ENCODE measurements around the gene PALB2. TPM values are rescaled to one million over a fixed set of nuclear protein-coding genes. Genes with fewer than 3 reads are reported as not detected.

PALB2 gene
- 10 to 100 TPM; 20.2 to 21.3 TPM for total RNA-seq

- peak within 1 kb of the TSS; percentile 99 for H3K4me3 Mint-ChIP-seq
- peaks cover 19% of the 10 kb centered on the region for H3K36me3 Mint-ChIP-seq
- H3K27ac Mint-ChIP-seq, result peak within 1 kb of the TSS; percentile 98
- H3K4me1 Mint-ChIP-seq, result peaks cover 20% of the 10 kb centered on the region
- peak; percentile 86 for DNase-seq
- POLR2A ChIA-PET, result interaction anchor here (1.0 to 2.3 kb wide), 6 partner anchors 22 to 126 kb away, joined by 3 to 21 read pairs (median 4); partner anchors contain the start of genes NDUFAB1 and PLK1
- ATAC-seq (ENCODE audit: low read depth), result peak; percentile 99
- no peaks in the 10 kb centered on the region for H3K9me3 Mint-ChIP-seq
- H3K27me3 Mint-ChIP-seq, result no peaks in the 10 kb centered on the region
These were observed at the start of gene PALB2, which contains the start of gene DCTN5 for GRCh38 chr16:23640931-23641765. TSS of gene PALB2 (minus strand) at chr16:23641310. CDS start at chr16:23641157, 153 bp downstream. TSS of gene DCTN5 (plus strand) at chr16:23641466. CDS start at chr16:23641543, 77 bp downstream.

- H3K4me1 Mint-ChIP-seq, result peaks cover 7% of the 10 kb centered on the region
- H3K36me3 Mint-ChIP-seq, result peaks cover 45% of the 10 kb centered on the region
- DNase-seq (no peak), ATAC-seq (ENCODE audit: low read depth) (no peak)
- POLR2A ChIA-PET, result interaction anchor here (1.2 to 3.8 kb wide), 2 partner anchors 10 to 49 kb away, joined by 3 to 21 read pairs; partner anchors contain the start of genes PALB2 and PLK1
- H3K27ac Mint-ChIP-seq, result no peak overlapping the region
- H3K9me3 Mint-ChIP-seq, result no peaks in the 10 kb centered on the region
- H3K27me3 Mint-ChIP-seq, result no peaks in the 10 kb centered on the region
- H3K4me3 Mint-ChIP-seq, result no peak overlapping the region
These were observed 48.5 kb upstream of the PALB2 start for GRCh38 chr16:23689442-23690187.

- H3K36me3 Mint-ChIP-seq, result peaks cover 51% of the 10 kb centered on the region
- POLR2A ChIA-PET, result interaction anchor here (0.6 to 1.7 kb wide), 3 partner anchors 8 to 46 kb away, joined by 3 to 4 read pairs (median 4); partner anchors contain the start of genes DCTN5, PALB2 and PLK1
- H3K27ac Mint-ChIP-seq, result no peak overlapping the region
These were observed 46.1 kb upstream of the PALB2 start for GRCh38 chr16:23687034-23687808.

GRCh38 chr16:23683487-23683886, 42.4 kb upstream of the PALB2 start:
- H3K36me3 Mint-ChIP-seq, result peaks cover 48% of the 10 kb centered on the region
- H3K27me3 Mint-ChIP-seq, result no peaks in the 10 kb centered on the region
- POLR2A ChIA-PET, result interaction anchor here (0.7 to 1.4 kb wide), 3 partner anchors 10 to 13 kb away, joined by 3 read pairs; no protein-coding TSS in a partner anchor
- peaks cover 29% of the 10 kb centered on the region for H3K4me1 Mint-ChIP-seq
- no peak for DNase-seq
- H3K4me3 Mint-ChIP-seq, result no peak overlapping the region
- H3K9me3 Mint-ChIP-seq, result no peaks in the 10 kb centered on the region
- no peak for ATAC-seq (ENCODE audit: low read depth)
- peak overlapping the region; percentile 14 for H3K27ac Mint-ChIP-seq

More at GRCh38 chr16:23687034-23687808, 46.1 kb upstream of the PALB2 start:
- no peak overlapping the region for H3K4me3 Mint-ChIP-seq
- no peaks in the 10 kb centered on the region for H3K27me3 Mint-ChIP-seq
- peaks cover 8% of the 10 kb centered on the region for H3K4me1 Mint-ChIP-seq
- no peak for DNase-seq
- no peak for ATAC-seq (ENCODE audit: low read depth)
- H3K9me3 Mint-ChIP-seq, result no peaks in the 10 kb centered on the region

- Mint-ChIP-seq H3K9me3 (no peaks in the 10 kb centered on the region), H3K4me3 (no peak overlapping the region), H3K27ac (peak overlapping the region; percentile 54), H3K27me3 (no peaks in the 10 kb centered on the region), H3K36me3 (peaks cover 38% of the 10 kb centered on the region), H3K4me1 (peaks cover 36% of the 10 kb centered on the region)
- POLR2A ChIA-PET, result no interaction called here
- DNase-seq, result no peak
- no peak for ATAC-seq (ENCODE audit: low read depth)
These were observed 41.1 kb upstream of the PALB2 start for GRCh38 chr16:23682181-23682580.

- no peak for ATAC-seq (ENCODE audit: low read depth)
- Mint-ChIP-seq H3K4me3 (peak overlapping the region; percentile 98), H3K36me3 (peaks cover 26% of the 10 kb centered on the region), H3K9me3 (no peaks in the 10 kb centered on the region), H3K4me1 (peaks cover 34% of the 10 kb centered on the region), H3K27ac (peak overlapping the region; percentile 85), H3K27me3 (no peaks in the 10 kb centered on the region)
- DNase-seq, result no peak
- POLR2A ChIA-PET, result interaction anchor here (0.6 to 3.0 kb wide), 5 partner anchors 10 to 171 kb away, joined by 3 to 21 read pairs (median 10); partner anchors contain the start of genes DCTN5 and PALB2
These were observed 38.9 kb upstream of the PALB2 start for GRCh38 chr16:23679986-23680336.

- H3K9me3 Mint-ChIP-seq, result no peaks in the 10 kb centered on the region
- H3K4me1 Mint-ChIP-seq, result peaks cover 33% of the 10 kb centered on the region
- DNase-seq (no peak), ATAC-seq (ENCODE audit: low read depth) (no peak)
- peak overlapping the region; percentile 85 for H3K27ac Mint-ChIP-seq
- peaks cover 26% of the 10 kb centered on the region for H3K36me3 Mint-ChIP-seq
- no peaks in the 10 kb centered on the region for H3K27me3 Mint-ChIP-seq
- H3K4me3 Mint-ChIP-seq, result peak overlapping the region; percentile 98
- POLR2A ChIA-PET, result interaction anchor here (0.5 to 3.0 kb wide), 7 partner anchors 8 to 170 kb away, joined by 3 to 21 read pairs (median 3); partner anchors contain the start of genes DCTN5 and PALB2
These were observed 38.3 kb upstream of the PALB2 start for GRCh38 chr16:23679274-23679985.

- H3K27ac Mint-ChIP-seq, result peak within 1 kb of the TSS; percentile 85
- peak within 1 kb of the TSS; percentile 98 for H3K4me3 Mint-ChIP-seq
- DNase-seq, result peak; percentile 89
- ATAC-seq (ENCODE audit: low read depth), result peak; percentile 99
- H3K4me1 Mint-ChIP-seq, result peaks cover 31% of the 10 kb centered on the region
- POLR2A ChIA-PET, result interaction anchor here (0.7 to 3.0 kb wide), 7 partner anchors 8 to 134 kb away, joined by 3 to 21 read pairs (median 3); partner anchors contain the start of genes DCTN5 and PALB2
- H3K9me3 Mint-ChIP-seq, result no peaks in the 10 kb centered on the region
- no peaks in the 10 kb centered on the region for H3K27me3 Mint-ChIP-seq
- peaks cover 22% of the 10 kb centered on the region for H3K36me3 Mint-ChIP-seq
These were observed 37.5 kb upstream of the PALB2 start, which contains the start of gene PLK1 for GRCh38 chr16:23678430-23679273. TSS of gene PLK1 (plus strand) at chr16:23678889. CDS start at chr16:23678933, 44 bp downstream.

- H3K4me1 Mint-ChIP-seq, result peaks cover 28% of the 10 kb centered on the region
- H3K27ac Mint-ChIP-seq, result no peak overlapping the region
- no peak for ATAC-seq (ENCODE audit: low read depth)
- DNase-seq, result no peak
- H3K27me3 Mint-ChIP-seq, result no peaks in the 10 kb centered on the region
- peaks cover 21% of the 10 kb centered on the region for H3K36me3 Mint-ChIP-seq
- POLR2A ChIA-PET, result interaction anchor here (3.0 kb wide), 1 partner anchor 35 kb away, joined by 21 read pairs; the partner anchor contains the start of genes DCTN5 and PALB2
- H3K9me3 Mint-ChIP-seq, result no peaks in the 10 kb centered on the region
- H3K4me3 Mint-ChIP-seq, result peak overlapping the region; percentile 98
These were observed 35.9 kb upstream of the PALB2 start for GRCh38 chr16:23676924-23677480.

- DNase-seq, result no peak
- H3K9me3 Mint-ChIP-seq, result no peaks in the 10 kb centered on the region
- ATAC-seq (ENCODE audit: low read depth), result no peak
- no peaks in the 10 kb centered on the region for H3K27me3 Mint-ChIP-seq
- POLR2A ChIA-PET, result no interaction called here
- H3K27ac Mint-ChIP-seq, result no peak overlapping the region
- H3K4me3 Mint-ChIP-seq, result no peak overlapping the region
- peaks cover 28% of the 10 kb centered on the region for H3K4me1 Mint-ChIP-seq
- peaks cover 15% of the 10 kb centered on the region for H3K36me3 Mint-ChIP-seq
These were observed 33.0 kb upstream of the PALB2 start for GRCh38 chr16:23673971-23674614.
